Stimulated activated CD8-positive, alpha-beta memory T cell treated with anti-CD3 and anti-CD28 coated beads, Interleukin-2, amount 100 ng/mL, for 48 hours (primary cell): ENCODE data around the gene TSHZ2.
"Not testable (repeated sequence)": the region's sequence is repeated elsewhere in the genome, so short reads cannot be mapped to it uniquely, and the experiment has no call there.

Experiments used
- DNase-seq, 2 donors: peaks; one replicate each; pipeline ENCODE4 v3.0.0-alpha.2; 2020; ENCODE audit warnings: low read depth in 2 of 2

The TSHZ2 gene

GRCh38 chr20:53307964-53308597 lies 335.9 kb downstream of the TSHZ2 start:
- no peak for DNase-seq

- no peak for DNase-seq
Observed at GRCh38 chr20:53309515-53309914, 337.4 kb downstream of the TSHZ2 start.

- no peak for DNase-seq
Observed at GRCh38 chr20:53312957-53313356, 340.8 kb downstream of the TSHZ2 start.

- DNase-seq: no peak
Observed at GRCh38 chr20:53316206-53316937, 344.2 kb downstream of the TSHZ2 start.

- DNase-seq: no peak
Observed at GRCh38 chr20:53319200-53319599, 347.0 kb downstream of the TSHZ2 start.

GRCh38 chr20:53319716-53320115 lies 347.6 kb downstream of the TSHZ2 start:
- DNase-seq: no peak

GRCh38 chr20:53320701-53321100 lies 348.5 kb downstream of the TSHZ2 start:
- DNase-seq: no peak

GRCh38 chr20:53321596-53321995 lies 349.4 kb downstream of the TSHZ2 start:
- DNase-seq: no peak

- peak in 1 of 2 donors; percentile 2 for DNase-seq
Observed at GRCh38 chr20:53322651-53323050, 350.5 kb downstream of the TSHZ2 start.

- not testable (repeated sequence) for DNase-seq
Observed at GRCh38 chr20:53323460-53323859, 351.3 kb downstream of the TSHZ2 start.

- DNase-seq: no peak
Observed at GRCh38 chr20:53324816-53325215, 352.7 kb downstream of the TSHZ2 start.

GRCh38 chr20:53328961-53329360 lies 356.8 kb downstream of the TSHZ2 start:
- DNase-seq: no peak

- DNase-seq: no peak
Observed at GRCh38 chr20:53329781-53330180, 357.6 kb downstream of the TSHZ2 start.

GRCh38 chr20:53330601-53331140 lies 358.5 kb downstream of the TSHZ2 start:
- no peak for DNase-seq

- no peak for DNase-seq
Observed at GRCh38 chr20:53331151-53331973, 359.2 kb downstream of the TSHZ2 start.

GRCh38 chr20:53332022-53332837 lies 360.1 kb downstream of the TSHZ2 start:
- no peak for DNase-seq

- DNase-seq: no peak
Observed at GRCh38 chr20:53334861-53335260, 362.7 kb downstream of the TSHZ2 start.

GRCh38 chr20:53335555-53335954 lies 363.4 kb downstream of the TSHZ2 start:
- DNase-seq: no peak

- DNase-seq: no peak
Observed at GRCh38 chr20:53336892-53337291, 364.7 kb downstream of the TSHZ2 start.

GRCh38 chr20:53337390-53338101 lies 365.4 kb downstream of the TSHZ2 start:
- DNase-seq: no peak

- DNase-seq: no peak
Observed at GRCh38 chr20:53338716-53339115, 366.6 kb downstream of the TSHZ2 start.
